Measurements from ENCODE around the gene LRCH2. TPM values are rescaled to one million over a fixed set of nuclear protein-coding genes. Genes with fewer than 3 reads are reported as not detected.

LRCH2 gene
- total and polyA plus RNA-seq, 2 of the 13 experiments (the other 11 are each of a cell fraction or from before 2014, with no cell fraction given) = not detected

DNA sequence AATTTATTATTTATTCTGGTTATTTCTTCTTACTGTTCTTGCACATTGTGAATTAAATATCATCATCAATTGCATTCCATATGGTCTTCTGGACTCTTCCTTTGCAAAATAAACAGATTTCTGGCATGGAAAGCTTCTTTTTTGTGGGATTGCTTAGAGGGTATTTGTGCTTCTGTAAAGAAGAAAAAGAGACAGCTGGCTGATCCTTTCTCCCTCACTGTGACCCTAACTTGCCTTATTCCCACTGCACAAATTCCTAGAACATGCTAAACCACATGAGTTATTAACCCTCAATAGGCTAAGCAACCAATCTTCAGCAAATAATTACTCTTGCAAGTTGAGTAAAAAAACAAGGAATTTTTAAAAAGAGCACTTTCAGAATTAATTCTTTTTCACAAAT, 23.8 kb upstream of the LRCH2 start (continued):
- no peak for TF ChIP-seq CENPX (CRISPR knock-in tag; IDR thresholded peaks at IDR 0.05)

DNA sequence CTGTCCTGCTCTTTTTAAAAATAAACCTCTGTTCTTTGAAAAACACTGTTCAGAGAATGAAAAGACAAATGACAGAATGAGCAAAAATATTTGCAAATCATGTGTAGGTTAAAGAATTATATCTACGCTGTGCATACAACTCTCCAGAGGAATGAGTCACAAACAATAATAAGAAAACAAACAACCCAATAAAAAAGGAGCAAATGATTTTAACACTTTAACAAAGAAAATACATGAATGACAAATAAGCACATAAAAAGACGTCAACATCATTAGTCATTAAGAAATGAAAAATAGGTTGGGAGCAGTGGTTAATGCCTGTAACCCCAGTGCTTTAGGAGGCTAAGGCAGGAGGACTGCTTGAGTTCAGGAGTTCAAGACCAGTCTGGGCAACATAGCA, 21.1 kb upstream of the LRCH2 start:
- no peaks in the 10 kb centered on the region for H3K27me3 ChIP-seq (ENCODE audit: control insufficient read depth in 1 of 2, insufficient read depth in 2 of 2, low read length in 2 of 2)
- FAIRE-seq = no peak
- in situ Hi-C loops (cut with HindIII; ENCODE audit: extremely low pct_ligation_motif_present, low pct_unique_long_range_greater_than_20kb) (no loop called here), intact Hi-C loops (cut with micrococcal nuclease; ENCODE audit: unreplicated experiment) (no loop called here)
- no peaks in the 10 kb centered on the region for H4K20me1 ChIP-seq (ENCODE audit: insufficient read depth, low read length)
- CTCF ChIA-PET (ENCODE audit: low intra/inter-chr PET ratio, low total read pairs) = no interaction called here
- H3K9ac ChIP-seq (ENCODE audit: insufficient read depth, low read depth, low read length) = no peak overlapping the region
- BruUV-seq (replicated peaks) = no TSS peak
- H2AFZ ChIP-seq (ENCODE audit: low read length) = no peak overlapping the region
- POLR2A ChIA-PET = no interaction called here
- ATAC-seq = no peak
- no peak overlapping the region for H3K4me3 ChIP-seq (replicated peaks in 1 of 3; ENCODE audit: insufficient read depth in 1 of 3, low read depth in 2 of 3, low read length in 3 of 3)
- no peaks in the 10 kb centered on the region for H3K79me2 ChIP-seq (ENCODE audit: insufficient read depth, low read length)
- 44% methylated on average over 2 of the region's 2 CpGs for WGBS (ENCODE audit: low lambda C conversion rate)
- no peak overlapping the region for H3K4me2 ChIP-seq (ENCODE audit: low read depth, low read length)
- DNase-seq (ENCODE audit: low spot score) = no peak
- no peaks in the 10 kb centered on the region for H3K36me3 ChIP-seq (replicated peaks in 1 of 2; ENCODE audit: control insufficient read depth in 1 of 2, insufficient read depth in 2 of 2, low read length in 2 of 2)
- H3K27ac ChIP-seq (ENCODE audit: extremely low read length, insufficient read depth, low read length) = no peak overlapping the region
- H3K4me1 ChIP-seq (ENCODE audit: insufficient read depth, low read length) = no peaks in the 10 kb centered on the region
- no peaks in the 10 kb centered on the region for H3K9me3 ChIP-seq (ENCODE audit: low read length)
- TF ChIP-seq SETDB1 (CRISPR knock-in tag; IDR thresholded peaks at IDR 0.05; ENCODE audit: borderline replicate concordance) (no peak), ERF (CRISPR knock-in tag; IDR thresholded peaks at IDR 0.05) (no peak), NR3C1 (CRISPR knock-in tag; IDR thresholded peaks at IDR 0.05) (no peak), KLF6 (CRISPR knock-in tag; IDR thresholded peaks at IDR 0.05) (no peak), ZNF737 (CRISPR knock-in tag; IDR thresholded peaks at IDR 0.05; ENCODE audit: borderline replicate concordance) (no peak), PHB2 (IDR thresholded peaks at IDR 0.05; ENCODE audit: partially characterized antibody) (no peak), ZNF773 (CRISPR knock-in tag; IDR thresholded peaks at IDR 0.05; ENCODE audit: borderline replicate concordance) (no peak)
- TF ChIP-seq, protein P1, sequence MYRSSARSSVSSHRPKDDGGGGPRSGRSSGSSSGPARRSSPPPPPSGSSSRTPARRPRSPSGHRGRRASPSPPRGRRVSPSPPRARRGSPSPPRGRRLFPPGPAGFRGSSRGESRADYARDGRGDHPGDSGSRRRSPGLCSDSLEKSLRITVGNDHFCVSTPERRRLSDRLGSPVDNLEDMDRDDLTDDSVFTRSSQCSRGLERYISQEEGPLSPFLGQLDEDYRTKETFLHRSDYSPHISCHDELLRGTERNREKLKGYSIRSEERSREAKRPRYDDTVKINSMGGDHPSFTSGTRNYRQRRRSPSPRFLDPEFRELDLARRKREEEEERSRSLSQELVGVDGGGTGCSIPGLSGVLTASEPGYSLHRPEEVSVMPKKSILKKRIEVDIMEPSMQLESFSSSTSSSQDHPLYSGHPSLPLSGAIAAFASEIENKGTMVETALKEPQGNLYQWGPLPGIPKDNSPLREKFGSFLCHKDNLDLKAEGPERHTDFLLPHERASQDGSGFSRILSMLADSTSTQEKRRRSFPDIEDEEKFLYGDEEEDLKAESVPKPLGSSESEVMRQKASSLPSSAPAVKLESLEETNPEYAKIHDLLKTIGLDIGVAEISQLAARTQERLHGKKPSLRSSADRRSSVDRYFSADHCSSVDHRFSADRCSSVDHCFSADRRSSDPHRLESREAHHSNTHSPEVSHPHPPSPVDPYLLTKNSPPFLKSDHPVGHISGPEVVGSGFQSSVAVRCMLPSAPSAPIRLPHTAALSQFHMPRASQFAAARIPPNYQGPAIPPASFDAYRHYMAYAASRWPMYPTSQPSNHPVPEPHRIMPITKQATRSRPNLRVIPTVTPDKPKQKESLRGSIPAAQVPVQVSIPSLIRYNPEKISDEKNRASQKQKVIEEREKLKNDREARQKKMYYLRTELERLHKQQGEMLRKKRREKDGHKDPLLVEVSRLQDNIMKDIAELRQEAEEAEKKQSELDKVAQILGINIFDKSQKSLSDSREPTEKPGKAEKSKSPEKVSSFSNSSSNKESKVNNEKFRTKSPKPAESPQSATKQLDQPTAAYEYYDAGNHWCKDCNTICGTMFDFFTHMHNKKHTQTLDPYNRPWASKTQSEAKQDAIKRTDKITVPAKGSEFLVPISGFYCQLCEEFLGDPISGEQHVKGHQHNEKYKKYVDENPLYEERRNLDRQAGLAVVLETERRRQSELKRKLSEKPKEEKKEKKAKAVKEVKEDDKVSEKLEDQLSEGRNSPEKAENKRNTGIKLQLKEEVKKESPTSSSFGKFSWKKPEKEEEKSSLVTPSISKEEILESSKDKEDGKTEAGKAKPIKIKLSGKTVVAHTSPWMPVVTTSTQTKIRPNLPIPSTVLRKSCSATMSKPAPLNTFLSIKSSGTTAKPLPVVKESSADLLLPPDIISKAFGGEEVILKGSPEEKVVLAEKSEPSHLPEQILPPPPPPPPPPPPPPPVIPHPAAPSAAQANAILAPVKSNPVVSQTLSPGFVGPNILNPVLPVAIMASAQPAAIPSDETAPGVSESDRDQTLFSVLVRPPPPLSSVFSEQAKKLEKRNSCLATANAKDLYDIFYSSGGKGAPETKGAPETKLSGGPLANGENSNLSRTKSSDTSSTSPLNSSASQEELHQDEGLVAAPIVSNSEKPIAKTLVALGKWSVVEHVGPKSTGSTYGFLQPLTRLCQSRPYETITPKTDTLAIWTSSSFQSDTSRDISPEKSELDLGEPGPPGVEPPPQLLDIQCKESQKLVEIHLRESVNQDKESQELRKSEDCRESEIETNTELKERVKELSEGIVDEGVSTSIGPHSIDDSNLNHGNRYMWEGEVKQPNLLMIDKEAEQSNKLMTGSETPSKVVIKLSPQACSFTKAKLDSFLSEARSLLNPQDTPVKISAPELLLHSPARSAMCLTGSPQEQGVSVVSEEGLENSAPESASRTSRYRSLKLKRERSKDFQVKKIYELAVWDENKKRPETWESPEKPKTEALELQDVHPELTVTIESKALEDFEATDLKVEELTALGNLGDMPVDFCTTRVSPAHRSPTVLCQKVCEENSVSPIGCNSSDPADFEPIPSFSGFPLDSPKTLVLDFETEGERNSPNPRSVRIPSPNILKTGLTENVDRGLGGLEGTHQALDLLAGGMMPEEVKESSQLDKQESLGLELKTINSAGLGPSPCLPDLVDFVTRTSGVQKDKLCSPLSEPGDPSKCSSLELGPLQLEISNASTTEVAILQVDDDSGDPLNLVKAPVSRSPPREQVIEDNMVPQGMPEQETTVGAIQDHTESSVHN (CRISPR knock-in tag; IDR thresholded peaks at IDR 0.05) = no peak
- TF ChIP-seq, protein P2, sequence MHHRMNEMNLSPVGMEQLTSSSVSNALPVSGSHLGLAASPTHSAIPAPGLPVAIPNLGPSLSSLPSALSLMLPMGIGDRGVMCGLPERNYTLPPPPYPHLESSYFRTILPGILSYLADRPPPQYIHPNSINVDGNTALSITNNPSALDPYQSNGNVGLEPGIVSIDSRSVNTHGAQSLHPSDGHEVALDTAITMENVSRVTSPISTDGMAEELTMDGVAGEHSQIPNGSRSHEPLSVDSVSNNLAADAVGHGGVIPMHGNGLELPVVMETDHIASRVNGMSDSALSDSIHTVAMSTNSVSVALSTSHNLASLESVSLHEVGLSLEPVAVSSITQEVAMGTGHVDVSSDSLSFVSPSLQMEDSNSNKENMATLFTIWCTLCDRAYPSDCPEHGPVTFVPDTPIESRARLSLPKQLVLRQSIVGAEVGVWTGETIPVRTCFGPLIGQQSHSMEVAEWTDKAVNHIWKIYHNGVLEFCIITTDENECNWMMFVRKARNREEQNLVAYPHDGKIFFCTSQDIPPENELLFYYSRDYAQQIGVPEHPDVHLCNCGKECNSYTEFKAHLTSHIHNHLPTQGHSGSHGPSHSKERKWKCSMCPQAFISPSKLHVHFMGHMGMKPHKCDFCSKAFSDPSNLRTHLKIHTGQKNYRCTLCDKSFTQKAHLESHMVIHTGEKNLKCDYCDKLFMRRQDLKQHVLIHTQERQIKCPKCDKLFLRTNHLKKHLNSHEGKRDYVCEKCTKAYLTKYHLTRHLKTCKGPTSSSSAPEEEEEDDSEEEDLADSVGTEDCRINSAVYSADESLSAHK (CRISPR knock-in tag; IDR thresholded peaks at IDR 0.05; ENCODE audit: borderline replicate concordance) = no peak
- TF ChIP-seq, protein P3, sequence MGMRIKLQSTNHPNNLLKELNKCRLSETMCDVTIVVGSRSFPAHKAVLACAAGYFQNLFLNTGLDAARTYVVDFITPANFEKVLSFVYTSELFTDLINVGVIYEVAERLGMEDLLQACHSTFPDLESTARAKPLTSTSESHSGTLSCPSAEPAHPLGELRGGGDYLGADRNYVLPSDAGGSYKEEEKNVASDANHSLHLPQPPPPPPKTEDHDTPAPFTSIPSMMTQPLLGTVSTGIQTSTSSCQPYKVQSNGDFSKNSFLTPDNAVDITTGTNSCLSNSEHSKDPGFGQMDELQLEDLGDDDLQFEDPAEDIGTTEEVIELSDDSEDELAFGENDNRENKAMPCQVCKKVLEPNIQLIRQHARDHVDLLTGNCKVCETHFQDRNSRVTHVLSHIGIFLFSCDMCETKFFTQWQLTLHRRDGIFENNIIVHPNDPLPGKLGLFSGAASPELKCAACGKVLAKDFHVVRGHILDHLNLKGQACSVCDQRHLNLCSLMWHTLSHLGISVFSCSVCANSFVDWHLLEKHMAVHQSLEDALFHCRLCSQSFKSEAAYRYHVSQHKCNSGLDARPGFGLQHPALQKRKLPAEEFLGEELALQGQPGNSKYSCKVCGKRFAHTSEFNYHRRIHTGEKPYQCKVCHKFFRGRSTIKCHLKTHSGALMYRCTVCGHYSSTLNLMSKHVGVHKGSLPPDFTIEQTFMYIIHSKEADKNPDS (CRISPR knock-in tag; IDR thresholded peaks at IDR 0.05) = no peak

Measured in HepG2 (cell line).